Myocyte (in vitro differentiated cells): ENCODE results near the gene LHFPL2. TPM values are rescaled to one million over a fixed set of nuclear protein-coding genes. Genes with fewer than 3 reads are reported as not detected.

Experiments
- DNase-seq: peaks from one replicate; pipeline ENCODE4 v3.0.0-alpha.2; 2012; ENCODE audit warnings: low read depth
- total RNA-seq: library from RNA; depleted of rRNA; stranded (reverse); fragments of >200 nt; gene quantifications from 2 replicates; pipeline ENCODE4 v1.2.3, GENCODE V29; 2014

The LHFPL2 gene
- total RNA-seq, 1 donor from 2014 or later, result 30.0 TPM

- no peak for DNase-seq
These were observed 51.3 kb downstream of the LHFPL2 start for GRCh38 chr5:78597068-78597973.

- DNase-seq, result no peak
These were observed 53.1 kb downstream of the LHFPL2 start for GRCh38 chr5:78595458-78595921.

- peak; percentile 76 for DNase-seq
These were observed 53.7 kb downstream of the LHFPL2 start for GRCh38 chr5:78594610-78595457.

- no peak for DNase-seq
These were observed 54.6 kb downstream of the LHFPL2 start for GRCh38 chr5:78594021-78594420.

- DNase-seq, result no peak
These were observed 55.1 kb downstream of the LHFPL2 start for GRCh38 chr5:78593465-78593864.

GRCh38 chr5:78592735-78593386 lies 55.7 kb downstream of the LHFPL2 start:
- DNase-seq, result no peak

- no peak for DNase-seq
These were observed 56.4 kb downstream of the LHFPL2 start for GRCh38 chr5:78591972-78592700.

GRCh38 chr5:78591138-78591612 lies 57.4 kb downstream of the LHFPL2 start:
- peak; percentile 47 for DNase-seq

GRCh38 chr5:78589923-78590322 lies 58.6 kb downstream of the LHFPL2 start:
- DNase-seq, result no peak

- DNase-seq, result no peak
These were observed 60.1 kb downstream of the LHFPL2 start for GRCh38 chr5:78588507-78588906.

GRCh38 chr5:78587775-78588291 lies 60.7 kb downstream of the LHFPL2 start:
- peak; percentile 45 for DNase-seq

- no peak for DNase-seq
These were observed 61.3 kb downstream of the LHFPL2 start for GRCh38 chr5:78587081-78587774.

- peak; percentile 96 for DNase-seq
These were observed 62.3 kb downstream of the LHFPL2 start for GRCh38 chr5:78586251-78586650.

- no peak for DNase-seq
These were observed 70.6 kb downstream of the LHFPL2 start for GRCh38 chr5:78578015-78578414.

GRCh38 chr5:78577071-78577807 lies 71.3 kb downstream of the LHFPL2 start:
- no peak for DNase-seq

GRCh38 chr5:78576376-78576775 lies 72.2 kb downstream of the LHFPL2 start:
- no peak for DNase-seq

- no peak for DNase-seq
These were observed 73.8 kb downstream of the LHFPL2 start for GRCh38 chr5:78574731-78575161.

- DNase-seq, result no peak
These were observed 74.4 kb downstream of the LHFPL2 start for GRCh38 chr5:78574131-78574673.

GRCh38 chr5:78573318-78573717 lies 75.3 kb downstream of the LHFPL2 start:
- DNase-seq, result no peak
